Hepatocyte (in vitro differentiated cells): ENCODE data around the gene NCOR1. TPM values are rescaled to one million over a fixed set of nuclear protein-coding genes. Genes with fewer than 3 reads are reported as not detected.

ENCODE experiments used
- DNase-seq: peaks from one replicate; pipeline ENCODE4 v3.0.0-alpha.2; 2016; ENCODE audit warnings: low spot score
- H2AFZ ChIP-seq: fragments of 200-600 bp; sonication (generic); 2 replicates; pipeline ENCODE4 v1.6.0; 2016; ENCODE audit warnings: antibody characterized with exemption, mild to moderate bottlenecking
- H3K27ac ChIP-seq: fragments of 200-600 bp; sonication (generic); 2 replicates; pipeline ENCODE4 v1.5.1; 2016; ENCODE audit warnings: mild to moderate bottlenecking
- H3K27me3 ChIP-seq: fragments of 200-600 bp; sonication (generic); 2 replicates; pipeline ENCODE4 v1.6.1; 2016
- H3K36me3 ChIP-seq: fragments of 200-600 bp; sonication (generic); replicated peaks from 2 replicates; pipeline ENCODE4 v1.5.1; 2016; ENCODE audit warnings: low read depth; ENCODE audit not compliant: insufficient read depth
- H3K4me1 ChIP-seq: fragments of 200-600 bp; sonication (generic); 2 replicates; pipeline ENCODE4 v1.5.1; 2016; ENCODE audit warnings: mild to moderate bottlenecking, moderate library complexity; ENCODE audit not compliant: insufficient read depth
- H3K4me2 ChIP-seq: fragments of 200-600 bp; sonication (generic); 2 replicates; pipeline ENCODE4 v1.6.0; 2016
- H3K4me3 ChIP-seq: fragments of 200-600 bp; sonication (generic); 2 replicates; pipeline ENCODE4 v1.5.1; 2016; ENCODE audit warnings: mild to moderate bottlenecking
- H3K79me2 ChIP-seq: fragments of 200-600 bp; sonication (generic); 2 replicates; pipeline ENCODE4 v1.6.0; 2017; ENCODE audit warnings: mild to moderate bottlenecking
- H3K9me2 ChIP-seq: fragments of 200-600 bp; sonication (generic); replicated peaks from 2 replicates; pipeline ENCODE4 v1.6.0; 2017; ENCODE audit warnings: mild to moderate bottlenecking; ENCODE audit not compliant: insufficient read depth
- H3K9me3 ChIP-seq: fragments of 200-600 bp; sonication (generic); 2 replicates; pipeline ENCODE4 v1.5.1; 2016; ENCODE audit warnings: low read depth, mild to moderate bottlenecking
- H4K20me1 ChIP-seq: fragments of 200-600 bp; sonication (generic); 2 replicates; pipeline ENCODE4 v1.6.0; 2016; ENCODE audit warnings: mild to moderate bottlenecking; ENCODE audit not compliant: insufficient read depth, poor library complexity, severe bottlenecking
- EZH2 ChIP-seq: fragments of 200-600 bp; sonication (generic); IDR thresholded peaks from 2 replicates; pipeline ENCODE4 v1.6.1; 2016; ENCODE audit warnings: antibody characterized with exemption, mild to moderate bottlenecking, borderline replicate concordance
- EZH2phosphoT487 ChIP-seq: fragments of 200-600 bp; sonication (generic); IDR thresholded peaks from one replicate; pipeline ENCODE4 v1.6.1; 2018; ENCODE audit warnings: antibody characterized with exemption, mild to moderate bottlenecking, low read depth, moderate library complexity; ENCODE audit not compliant: unreplicated experiment, severe bottlenecking
- WGBS: methylation state at CpG from one replicate; pipeline ENCODE4 v1.1.6; 2016; ENCODE audit warnings: low lambda C conversion rate; ENCODE audit errors: missing lambda C conversion rate; 5-methylcytosine and 5-hydroxymethylcytosine counted together
- polyA plus RNA-seq: library from polyadenylated mRNA; unstranded; fragments of >200 nt; fragmentation: Nextera tagmentation; extraction: Ambion mirVana; gene quantifications from 2 replicates; pipeline ENCODE4 v1.2.1, GENCODE V29; 2016
- total RNA-seq: library from RNA; depleted of rRNA; stranded (reverse); fragments of >200 nt; gene quantifications from 2 replicates; pipeline ENCODE4 v1.2.3, GENCODE V29; 2014
- TF ChIP-seq, protein P1 (sequence below): fragments of 200-600 bp; sonication (generic); IDR thresholded peaks from 2 replicates; pipeline ENCODE4 v1.5.1; 2016; ENCODE audit warnings: antibody characterized with exemption, mild to moderate bottlenecking; ENCODE audit not compliant: poor library complexity

The NCOR1 gene
- total and polyA plus RNA-seq, 2 experiments from 2014 or later, result 73.7 to 117 TPM

DNA sequence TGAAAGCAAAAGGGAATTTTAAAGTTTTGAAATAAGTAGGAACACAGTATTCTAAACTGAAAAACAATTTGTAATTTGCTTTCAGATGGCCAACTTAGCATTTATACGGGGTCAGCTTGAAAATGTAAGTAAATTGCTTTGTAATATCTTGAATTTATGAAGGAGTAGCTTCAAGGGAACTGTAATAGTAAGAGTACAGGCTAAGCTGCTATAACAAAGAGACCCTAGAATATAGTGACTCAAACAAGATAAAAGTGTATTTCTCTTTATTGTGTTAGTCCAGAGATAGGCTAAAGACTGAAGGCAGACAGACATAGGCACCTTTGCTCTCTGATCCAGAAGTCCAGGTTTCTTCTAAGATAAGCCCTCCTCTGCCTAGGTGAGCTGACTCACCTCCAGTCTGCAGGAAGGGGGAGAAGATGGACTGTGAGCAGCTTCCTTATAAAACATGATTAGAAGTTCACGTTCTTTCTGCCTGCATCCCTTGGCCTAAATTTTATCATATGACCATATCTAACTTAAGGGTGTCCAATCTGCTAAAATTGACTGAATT is 212.6 kb downstream of the NCOR1 start:
- peak; percentile 27 for DNase-seq
- H3K4me2 ChIP-seq, result no peak overlapping the region
- H3K27me3 ChIP-seq, result no peaks in the 10 kb centered on the region
- peak overlapping the region; percentile 24 for H3K27ac ChIP-seq
- peaks cover 10% of the 10 kb centered on the region for H4K20me1 ChIP-seq
- TF ChIP-seq EZH2, result no peak
- no peak for TF ChIP-seq EZH2phosphoT487
- TF ChIP-seq, protein P1, sequence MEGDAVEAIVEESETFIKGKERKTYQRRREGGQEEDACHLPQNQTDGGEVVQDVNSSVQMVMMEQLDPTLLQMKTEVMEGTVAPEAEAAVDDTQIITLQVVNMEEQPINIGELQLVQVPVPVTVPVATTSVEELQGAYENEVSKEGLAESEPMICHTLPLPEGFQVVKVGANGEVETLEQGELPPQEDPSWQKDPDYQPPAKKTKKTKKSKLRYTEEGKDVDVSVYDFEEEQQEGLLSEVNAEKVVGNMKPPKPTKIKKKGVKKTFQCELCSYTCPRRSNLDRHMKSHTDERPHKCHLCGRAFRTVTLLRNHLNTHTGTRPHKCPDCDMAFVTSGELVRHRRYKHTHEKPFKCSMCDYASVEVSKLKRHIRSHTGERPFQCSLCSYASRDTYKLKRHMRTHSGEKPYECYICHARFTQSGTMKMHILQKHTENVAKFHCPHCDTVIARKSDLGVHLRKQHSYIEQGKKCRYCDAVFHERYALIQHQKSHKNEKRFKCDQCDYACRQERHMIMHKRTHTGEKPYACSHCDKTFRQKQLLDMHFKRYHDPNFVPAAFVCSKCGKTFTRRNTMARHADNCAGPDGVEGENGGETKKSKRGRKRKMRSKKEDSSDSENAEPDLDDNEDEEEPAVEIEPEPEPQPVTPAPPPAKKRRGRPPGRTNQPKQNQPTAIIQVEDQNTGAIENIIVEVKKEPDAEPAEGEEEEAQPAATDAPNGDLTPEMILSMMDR, result no peak
- peaks cover 8% of the 10 kb centered on the region for H3K9me3 ChIP-seq
- WGBS, result 95% methylated on average over 2 of the region's 2 CpGs
- H3K36me3 ChIP-seq, result peaks cover 12% of the 10 kb centered on the region
- no peak overlapping the region for H3K4me3 ChIP-seq
- no peak overlapping the region for H2AFZ ChIP-seq
- H3K79me2 ChIP-seq, result peaks cover 33% of the 10 kb centered on the region
- H3K9me2 ChIP-seq, result no peaks in the 10 kb centered on the region
- no peaks in the 10 kb centered on the region for H3K4me1 ChIP-seq

DNA sequence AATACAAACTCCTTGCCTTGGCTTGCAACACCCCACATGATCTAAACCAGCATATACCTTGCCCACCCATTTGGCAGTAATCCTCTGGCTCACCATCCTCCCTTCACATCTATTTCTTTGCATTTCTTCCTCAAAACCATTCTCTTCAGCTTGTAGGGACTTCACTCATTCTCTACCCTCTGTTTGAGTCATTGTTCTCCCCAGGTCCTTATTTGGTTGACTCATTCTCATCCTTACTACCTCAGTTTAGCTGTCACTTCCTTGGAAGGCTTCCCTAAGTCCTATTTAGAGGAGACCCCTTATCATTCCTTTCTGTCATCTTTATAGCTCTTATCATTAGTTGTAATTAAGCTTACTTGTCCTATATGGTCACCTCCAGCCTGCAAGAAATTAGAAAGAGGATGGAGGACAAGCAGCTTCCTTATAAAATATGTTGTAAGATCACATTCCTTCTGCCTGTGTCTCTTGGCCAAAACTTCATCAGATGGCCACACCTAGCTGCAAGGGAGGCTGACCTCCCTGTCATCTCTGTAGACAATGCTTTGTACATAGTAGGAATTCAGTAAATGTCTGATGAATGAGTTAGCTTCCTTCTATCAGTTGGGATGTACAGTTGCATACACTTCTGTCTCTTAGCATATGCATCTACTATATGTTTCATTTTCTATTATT is 214.0 kb downstream of the NCOR1 start:
- H3K4me1 ChIP-seq, result no peaks in the 10 kb centered on the region
- H2AFZ ChIP-seq, result no peak overlapping the region
- DNase-seq, result no peak
- H3K27ac ChIP-seq, result peak overlapping the region; percentile 97
- H3K9me3 ChIP-seq, result peaks cover 8% of the 10 kb centered on the region
- no peak for TF ChIP-seq EZH2
- no peak for TF ChIP-seq EZH2phosphoT487
- TF ChIP-seq, protein P1, result no peak
- no peaks in the 10 kb centered on the region for H3K9me2 ChIP-seq
- peaks cover 5% of the 10 kb centered on the region for H3K36me3 ChIP-seq
- no peaks in the 10 kb centered on the region for H3K27me3 ChIP-seq
- H3K79me2 ChIP-seq, result peaks cover 38% of the 10 kb centered on the region
- H3K4me2 ChIP-seq, result peak overlapping the region; percentile 85
- H3K4me3 ChIP-seq, result peak overlapping the region; percentile 83
- peaks cover 10% of the 10 kb centered on the region for H4K20me1 ChIP-seq

DNA sequence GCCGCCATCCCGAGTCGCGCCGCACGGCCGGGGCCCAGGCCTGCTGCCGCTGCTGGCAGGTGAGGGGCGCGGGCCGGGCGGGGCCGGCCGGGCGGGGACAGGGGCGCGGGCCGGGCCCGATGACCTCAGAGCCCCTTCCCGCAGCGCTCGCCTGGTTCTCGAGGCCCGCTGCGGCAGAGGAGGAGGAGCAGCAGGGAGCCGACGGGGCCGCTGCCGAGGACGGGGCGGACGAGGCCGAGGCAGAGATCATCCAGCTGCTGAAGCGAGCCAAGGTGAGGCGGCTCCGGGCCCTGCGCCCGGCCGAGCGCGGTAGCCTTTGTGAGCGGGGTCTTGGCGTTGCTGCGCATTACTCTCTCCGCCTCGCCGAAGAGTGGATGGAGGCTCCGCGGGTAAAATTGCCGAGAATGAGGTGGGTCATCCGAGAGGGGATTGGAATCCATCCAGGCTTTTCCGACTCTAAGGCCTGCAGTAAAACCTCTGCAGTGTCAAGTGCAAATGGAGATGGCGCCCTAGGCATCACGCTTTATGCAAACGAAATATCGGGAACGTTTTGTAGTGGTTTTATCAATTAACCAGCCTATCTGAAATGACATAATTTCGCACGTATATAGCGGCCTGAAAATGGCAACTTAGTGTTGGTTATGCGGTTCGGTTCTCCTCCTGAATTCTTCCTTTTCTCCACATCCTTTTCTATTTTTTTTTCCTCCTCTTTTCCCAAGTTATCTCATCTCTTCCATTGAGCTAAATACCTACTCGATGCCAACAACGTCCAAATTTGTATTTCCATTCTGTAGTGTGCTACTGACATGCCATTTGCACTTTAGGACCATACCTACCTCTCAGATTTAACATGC is 215.1 kb downstream of the NCOR1 start:
- peak overlapping the region; percentile 70 for H2AFZ ChIP-seq

More for the DNA sequence above, 215.1 kb downstream of the NCOR1 start:
- Histone ChIP-seq H3K9me3 (peaks cover 8% of the 10 kb centered on the region), H3K4me2 (peak overlapping the region; percentile 85), H4K20me1 (peaks cover 10% of the 10 kb centered on the region), H3K79me2 (peaks cover 48% of the 10 kb centered on the region), H3K4me1 (no peaks in the 10 kb centered on the region), H3K27ac (peak overlapping the region; percentile 97), H3K9me2 (no peaks in the 10 kb centered on the region), H3K4me3 (peak overlapping the region; percentile 83), H3K27me3 (no peaks in the 10 kb centered on the region), H3K36me3 (peaks cover 5% of the 10 kb centered on the region)
- TF ChIP-seq EZH2phosphoT487 (no peak), EZH2 (no peak)
- TF ChIP-seq, protein P1, result no peak
- WGBS, result 3% methylated on average over 35 of the region's 64 CpGs
- DNase-seq, result peak; percentile 80
